Activated gamma-delta T cell (primary cell): ENCODE measurements around the gene COL20A1.

Experiments used
- DNase-seq: peaks from one replicate; lab custom pipeline; 2025; lab: John Stamatoyannopoulos, UW

The COL20A1 gene

GRCh38 chr20:63362436-63363009 lies 69.5 kb downstream of the COL20A1 start:
- no peak for DNase-seq

GRCh38 chr20:63363013-63363957 lies 70.3 kb downstream of the COL20A1 start:
- no peak for DNase-seq

- no peak for DNase-seq
These were observed 71.1 kb downstream of the COL20A1 start for GRCh38 chr20:63363981-63364561.

- no peak for DNase-seq
These were observed 72.0 kb downstream of the COL20A1 start for GRCh38 chr20:63364801-63365585.

GRCh38 chr20:63365601-63366389 lies 72.8 kb downstream of the COL20A1 start:
- DNase-seq: no peak

- DNase-seq: no peak
These were observed 73.7 kb downstream of the COL20A1 start for GRCh38 chr20:63366390-63367365.

GRCh38 chr20:63367446-63368055 lies 74.6 kb downstream of the COL20A1 start:
- no peak for DNase-seq

- DNase-seq: no peak
These were observed 75.2 kb downstream of the COL20A1 start for GRCh38 chr20:63368151-63368550.

GRCh38 chr20:63369024-63369530 lies 76.1 kb downstream of the COL20A1 start:
- no peak for DNase-seq

GRCh38 chr20:63369724-63370617 lies 77.0 kb downstream of the COL20A1 start:
- no peak for DNase-seq

GRCh38 chr20:63370618-63371187 lies 77.7 kb downstream of the COL20A1 start:
- DNase-seq: no peak

GRCh38 chr20:63371291-63371865 lies 78.4 kb downstream of the COL20A1 start:
- no peak for DNase-seq

GRCh38 chr20:63372971-63373885 lies 80.2 kb downstream of the COL20A1 start:
- no peak for DNase-seq

- DNase-seq: no peak
These were observed 81.0 kb downstream of the COL20A1 start for GRCh38 chr20:63373996-63374395.

- DNase-seq: no peak
These were observed 81.5 kb downstream of the COL20A1 start for GRCh38 chr20:63374504-63374903.

- DNase-seq: no peak
These were observed 82.5 kb downstream of the COL20A1 start for GRCh38 chr20:63375438-63375837.
